GM13977 (cell line): ENCODE measurements around the gene FIGLA.
"Not testable (repeated sequence)": the region's sequence is repeated elsewhere in the genome, so short reads cannot be mapped to it uniquely, and the experiment has no call there.

Source experiments
- DNase-seq: peaks from one replicate; pipeline ENCODE4 v3.0.0; 2012; ENCODE audit warnings: low spot score
- CTCF ChIP-seq: IDR thresholded peaks from 2 replicates; pipeline ENCODE4 v1.5.1; 2012; ENCODE audit warnings: mild to moderate bottlenecking, control low read depth; ENCODE audit not compliant: insufficient read depth; ENCODE audit errors: extremely low read depth, missing control alignments
- in situ Hi-C: fragments of 300-500 bp; cut with MboI; formaldehyde crosslinking; loops from one replicate; pipeline ENCODE4 v1.12.0; 2022; ENCODE audit warnings: low sequenced_read_pairs, low pct_unique_long_range_greater_than_20kb, mixed read lengths, inconsistent platforms; ENCODE audit not compliant: unreplicated experiment

The FIGLA gene

DNA sequence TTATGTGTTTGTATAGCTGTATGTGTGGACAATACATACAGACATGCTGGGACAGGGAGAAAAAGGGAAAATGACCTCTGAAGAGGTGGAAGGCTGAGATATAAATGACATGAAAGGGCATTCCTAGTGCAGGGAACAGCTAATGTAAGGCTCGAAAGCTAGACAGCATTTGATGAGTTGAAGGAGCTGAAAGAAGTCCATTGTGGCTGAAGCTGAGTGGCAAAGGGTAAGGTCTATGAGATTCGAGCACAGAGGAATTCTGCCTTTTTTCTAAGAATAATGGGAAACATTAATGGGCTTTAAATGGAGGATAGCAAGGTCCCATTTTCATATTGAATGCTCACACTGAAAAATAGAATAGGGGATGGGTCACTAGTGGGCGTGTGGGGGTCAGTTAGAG, 46.0 kb downstream of the FIGLA start:
- in situ Hi-C loops: no loop called here
- DNase-seq: no peak
- no peak for TF ChIP-seq CTCF

DNA sequence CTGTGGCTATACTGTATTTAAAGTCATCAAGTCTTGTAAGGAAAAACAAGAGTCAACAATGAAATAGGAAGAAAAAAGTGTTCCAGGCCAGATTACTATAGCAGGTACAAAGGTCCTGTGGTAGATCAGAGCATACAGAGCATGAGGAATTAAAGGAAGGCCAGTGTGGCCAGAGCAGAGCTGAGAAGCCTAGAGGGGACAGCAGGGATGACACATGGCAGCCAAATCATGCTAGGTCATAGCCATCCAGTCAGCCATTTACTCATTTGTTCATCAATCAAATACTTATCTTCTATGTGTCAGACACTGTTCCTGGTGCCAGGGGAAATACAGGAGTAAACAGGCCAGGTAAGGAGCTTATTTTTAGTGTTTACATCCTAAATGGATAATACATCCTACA, 46.8 kb downstream of the FIGLA start:
- TF ChIP-seq CTCF: no peak
- in situ Hi-C loops: no loop called here
- no peak for DNase-seq

- in situ Hi-C loops: no loop called here
- DNase-seq: no peak
These were observed 47.4 kb downstream of the FIGLA start for GRCh38 chr2:70743068-70743467.

DNA sequence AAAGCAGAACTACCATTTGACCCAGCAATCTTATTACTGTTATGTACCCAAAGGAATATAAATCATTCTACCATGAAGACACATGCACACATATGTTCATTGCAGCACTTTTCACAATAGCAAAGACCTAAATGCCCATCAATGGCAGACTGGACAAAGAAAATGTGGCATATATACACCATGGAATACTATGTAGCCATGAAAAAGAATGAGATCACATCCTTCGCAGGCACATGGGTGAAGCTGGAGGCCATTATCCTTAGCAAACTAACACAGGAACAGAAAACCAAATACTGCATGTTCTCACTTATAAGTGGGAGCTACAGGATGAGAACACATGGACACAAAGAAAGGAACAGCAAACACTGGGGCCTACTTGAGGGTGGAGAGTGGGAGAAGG, 51.0 kb downstream of the FIGLA start:
- in situ Hi-C loops, DNase-seq: not testable (repeated sequence)

More at GRCh38 chr2:70743068-70743467, 47.4 kb downstream of the FIGLA start:
- TF ChIP-seq CTCF: no peak

DNA sequence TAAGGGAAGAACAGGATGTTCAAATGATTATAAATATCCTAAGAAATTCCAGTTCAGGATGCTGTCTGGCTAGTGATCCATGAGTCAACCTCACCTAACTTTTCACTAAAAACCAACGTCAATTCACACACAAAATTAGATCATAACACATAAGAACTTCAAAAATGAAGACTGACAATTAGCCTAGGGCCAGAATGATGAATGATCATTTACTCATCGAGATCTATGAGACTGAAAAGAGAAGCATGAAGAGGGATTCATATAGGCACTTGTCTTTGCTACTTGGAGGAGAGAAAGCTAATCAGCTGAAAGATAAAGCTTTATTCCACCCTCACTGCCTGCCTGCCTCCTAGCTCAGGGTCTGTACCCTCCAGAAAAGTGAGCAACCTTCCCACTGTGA, 52.3 kb downstream of the FIGLA start:
- TF ChIP-seq CTCF: no peak
- in situ Hi-C loops: no loop called here
- no peak for DNase-seq

DNA sequence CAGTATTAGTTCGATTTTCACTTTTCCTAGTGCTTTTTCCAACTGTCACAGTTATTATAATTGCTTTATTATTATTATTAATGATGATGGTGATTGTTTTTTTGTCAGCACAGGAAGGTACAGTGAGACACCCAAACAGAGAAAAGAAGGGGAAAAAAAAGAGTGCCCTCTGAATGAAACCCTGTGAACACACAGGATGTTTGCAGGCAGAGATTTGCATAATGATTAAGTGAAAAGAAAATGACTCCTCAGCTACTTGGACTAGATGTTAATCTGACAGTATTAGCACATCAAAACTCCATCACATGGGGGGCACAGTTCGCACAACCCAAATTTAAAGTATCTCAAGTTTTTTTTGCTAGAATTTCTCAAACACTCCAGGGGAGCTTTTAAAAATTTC, 55.4 kb downstream of the FIGLA start:
- no peak for TF ChIP-seq CTCF
- DNase-seq: no peak
- in situ Hi-C loops: no loop called here

GRCh38 chr2:70733646-70734180, 56.7 kb downstream of the FIGLA start:
- no peak for DNase-seq
- TF ChIP-seq CTCF: no peak
- in situ Hi-C loops: no loop called here
